Activated CD4-positive, alpha-beta T cell treated with anti-CD3 and anti-CD28 coated beads, Interleukin-2, amount 10 ng/mL, durations not matched to agents 24 days and 14 days (primary cell): ENCODE data around the gene PLEKHA7. TPM values are rescaled to one million over a fixed set of nuclear protein-coding genes. Genes with fewer than 3 reads are reported as not detected.
"Not testable (repeated sequence)": the region's sequence is repeated elsewhere in the genome, so short reads cannot be mapped to it uniquely, and the experiment has no call there.

Source experiments
- DNase-seq: peaks from one replicate; pipeline ENCODE4 v3.0.0; 2022
- H3K27ac Mint-ChIP-seq: one replicate; pipeline ENCODE4 v1.8.0; 2022; ENCODE audit warnings: mild to moderate bottlenecking, mixed read lengths
- H3K27me3 Mint-ChIP-seq: one replicate; pipeline ENCODE4 v1.8.0; 2022; ENCODE audit warnings: mixed read lengths
- H3K36me3 Mint-ChIP-seq: one replicate; pipeline ENCODE4 v1.8.0; 2022; ENCODE audit warnings: low read depth, mild to moderate bottlenecking, mixed read lengths
- H3K4me1 Mint-ChIP-seq: one replicate; pipeline ENCODE4 v1.8.0; 2021; ENCODE audit warnings: mixed read lengths
- H3K4me3 Mint-ChIP-seq: one replicate; pipeline ENCODE4 v1.8.0; 2022; ENCODE audit warnings: mild to moderate bottlenecking, moderate library complexity, mixed read lengths
- H3K9me3 Mint-ChIP-seq: one replicate; pipeline ENCODE4 v1.8.0; 2021; ENCODE audit warnings: mixed read lengths
- intact Hi-C: fragments of 100-400 bp; cut with micrococcal nuclease; formaldehyde crosslinking; loops from one replicate; pipeline ENCODE4 v1.15.1; 2023
- total RNA-seq: library from RNA; stranded (reverse); gene quantifications from 2 replicates; pipeline ENCODE4 v1.2.3, GENCODE V29; 2022

PLEKHA7 gene
- total RNA-seq, 1 donor from 2014 or later = 16.7 TPM

DNA sequence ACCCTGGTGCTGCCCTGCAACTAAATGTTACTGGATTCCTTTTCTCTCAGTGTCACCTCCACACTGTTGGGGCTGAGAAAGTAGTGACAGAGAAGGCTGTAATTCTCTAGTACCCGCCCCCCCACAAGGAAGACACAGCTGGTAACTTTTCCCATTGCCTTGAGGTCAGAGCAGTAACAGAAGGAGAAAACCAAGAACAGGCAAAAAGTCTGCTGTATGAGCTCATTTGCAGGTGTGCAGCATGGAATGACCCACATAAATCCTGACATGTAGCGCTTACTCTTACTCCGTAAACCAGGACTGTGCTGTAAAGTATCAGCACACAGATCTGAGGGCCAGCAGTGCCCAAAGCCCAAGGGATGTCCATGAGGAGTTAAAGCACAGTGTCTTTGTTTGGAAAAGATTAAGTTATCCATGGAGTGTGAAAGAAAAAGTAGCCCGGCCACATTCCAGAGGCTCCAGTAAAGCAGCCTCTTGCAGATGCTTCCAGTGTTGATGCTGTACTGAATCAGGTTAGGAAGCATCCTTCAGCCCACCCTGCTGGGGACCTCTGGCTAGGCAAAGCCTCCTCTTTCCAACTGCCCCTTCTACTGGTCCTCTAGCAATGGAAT is 120.7 kb downstream of the PLEKHA7 start:
- no peak for DNase-seq
- no peaks in the 10 kb centered on the region for H3K27me3 Mint-ChIP-seq
- intact Hi-C loops = no loop called here
- H3K9me3 Mint-ChIP-seq = peaks cover 20% of the 10 kb centered on the region
- H3K27ac Mint-ChIP-seq = no peak overlapping the region
- H3K4me3 Mint-ChIP-seq = no peak overlapping the region
- H3K36me3 Mint-ChIP-seq = peaks cover 4% of the 10 kb centered on the region
- peaks cover 15% of the 10 kb centered on the region for H3K4me1 Mint-ChIP-seq

DNA sequence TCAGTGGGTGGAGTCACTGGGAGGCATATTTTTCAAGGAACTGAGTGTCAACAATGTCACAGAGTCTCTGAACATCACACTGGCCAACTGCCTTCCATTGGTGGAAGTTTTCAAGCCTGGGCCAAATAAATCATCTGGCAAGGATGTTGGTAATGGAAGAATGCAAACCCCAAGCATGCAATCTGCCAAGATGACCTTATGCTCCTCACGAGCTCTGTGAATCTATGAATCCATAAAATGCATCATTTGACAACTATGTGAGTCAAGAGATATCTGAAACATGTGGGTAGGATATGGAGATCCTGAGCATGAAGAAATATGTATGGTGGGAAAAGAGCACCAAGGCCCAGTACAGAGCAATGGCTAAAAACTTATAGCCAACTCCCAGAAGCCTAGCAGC is 122.2 kb downstream of the PLEKHA7 start:
- H3K9me3 Mint-ChIP-seq = peaks cover 20% of the 10 kb centered on the region
- H3K27ac Mint-ChIP-seq = no peak overlapping the region
- peaks cover 4% of the 10 kb centered on the region for H3K36me3 Mint-ChIP-seq
- peaks cover 8% of the 10 kb centered on the region for H3K4me1 Mint-ChIP-seq
- no peak overlapping the region for H3K4me3 Mint-ChIP-seq
- intact Hi-C loops = no loop called here
- no peaks in the 10 kb centered on the region for H3K27me3 Mint-ChIP-seq
- no peak for DNase-seq

DNA sequence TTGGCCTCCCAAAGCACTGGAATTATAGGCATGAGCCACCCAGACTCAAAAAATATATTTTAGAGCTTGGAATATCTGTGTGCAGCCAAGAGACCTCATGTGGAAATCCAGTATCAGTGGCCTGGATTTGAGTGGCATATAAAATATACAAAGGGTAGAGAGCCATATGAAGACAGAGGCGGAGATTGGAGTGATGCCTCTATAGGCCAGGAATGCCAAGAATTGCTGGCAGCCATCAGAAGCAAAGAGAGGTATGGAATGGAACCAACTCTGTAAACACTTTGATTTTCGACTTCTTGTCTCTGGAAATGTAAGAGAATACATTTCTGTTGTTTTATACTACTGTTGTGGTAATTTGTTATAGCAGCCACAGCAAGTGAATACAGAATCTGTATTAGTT is 123.0 kb downstream of the PLEKHA7 start:
- DNase-seq = no peak
- Mint-ChIP-seq H3K4me1 (peaks cover 8% of the 10 kb centered on the region), H3K4me3 (no peak overlapping the region), H3K27me3 (no peaks in the 10 kb centered on the region), H3K9me3 (peaks cover 20% of the 10 kb centered on the region), H3K27ac (no peak overlapping the region), H3K36me3 (peaks cover 4% of the 10 kb centered on the region)
- intact Hi-C loops = no loop called here

DNA sequence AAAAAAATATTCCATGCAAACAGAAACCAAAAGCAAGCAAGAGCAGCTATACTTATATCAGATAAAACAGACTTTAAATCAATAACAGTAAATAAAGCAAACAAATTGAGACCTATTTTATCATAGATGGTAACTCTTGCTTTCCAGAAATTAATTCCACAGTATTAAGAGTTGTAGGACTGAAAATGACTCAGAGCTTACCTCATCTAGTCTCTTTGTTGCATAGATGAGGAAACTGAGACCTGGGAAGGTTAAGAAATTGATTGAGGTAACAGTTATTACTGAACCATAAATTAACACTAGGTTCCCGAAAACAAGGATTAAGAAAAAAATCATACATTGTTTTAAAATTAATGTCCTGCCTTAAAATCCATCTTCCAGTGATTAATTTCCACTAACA is 123.8 kb downstream of the PLEKHA7 start:
- H3K27me3 Mint-ChIP-seq = no peaks in the 10 kb centered on the region
- H3K36me3 Mint-ChIP-seq = peaks cover 4% of the 10 kb centered on the region
- no peak overlapping the region for H3K4me3 Mint-ChIP-seq
- H3K27ac Mint-ChIP-seq = peak overlapping the region; percentile 8
- no peak for DNase-seq
- intact Hi-C loops = no loop called here
- H3K9me3 Mint-ChIP-seq = peaks cover 20% of the 10 kb centered on the region
- peaks cover 8% of the 10 kb centered on the region for H3K4me1 Mint-ChIP-seq

DNA sequence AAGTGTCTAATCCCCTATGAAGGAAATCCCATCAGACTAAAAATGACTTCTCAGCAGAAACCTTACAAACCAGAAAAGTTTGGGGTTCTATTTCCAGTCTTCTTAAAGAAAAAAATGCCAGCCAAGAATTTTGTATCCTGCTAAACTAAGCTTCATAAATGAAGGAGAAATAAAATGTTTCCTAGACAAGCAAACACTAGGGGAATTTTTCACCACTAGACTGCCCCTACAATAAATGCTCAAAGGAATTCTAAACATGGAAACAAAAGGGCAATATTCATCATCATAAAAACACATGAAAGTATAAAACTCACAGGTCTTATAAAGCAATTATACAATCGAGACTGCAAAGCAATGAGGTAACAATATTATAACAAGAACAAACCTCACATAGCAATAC is 124.3 kb downstream of the PLEKHA7 start:
- Mint-ChIP-seq H3K4me1 (peaks cover 8% of the 10 kb centered on the region), H3K27ac (no peak overlapping the region), H3K4me3 (no peak overlapping the region), H3K36me3 (peaks cover 4% of the 10 kb centered on the region), H3K27me3 (no peaks in the 10 kb centered on the region), H3K9me3 (peaks cover 20% of the 10 kb centered on the region)
- no peak for DNase-seq
- intact Hi-C loops = no loop called here

DNA sequence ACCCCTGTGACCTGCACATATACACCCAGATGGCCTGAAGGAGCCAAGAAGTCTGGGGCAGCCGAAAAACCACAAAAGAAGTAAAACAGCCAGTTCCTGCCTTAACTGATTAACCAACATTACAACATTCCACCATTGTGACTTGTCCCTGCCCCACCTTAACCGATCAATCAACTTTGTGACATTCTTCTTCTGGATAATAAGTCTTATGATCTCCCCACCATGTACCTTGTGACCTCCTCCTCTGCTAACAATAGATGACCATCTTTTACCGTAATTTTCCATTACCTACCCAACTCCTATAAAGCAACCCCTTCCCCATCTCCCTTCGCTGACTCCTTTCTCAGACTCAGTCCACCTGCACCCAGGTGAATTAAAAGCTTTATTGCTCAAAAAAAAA is 125.2 kb downstream of the PLEKHA7 start:
- H3K4me1 Mint-ChIP-seq, H3K27ac Mint-ChIP-seq, intact Hi-C loops, DNase-seq, H3K36me3 Mint-ChIP-seq, H3K27me3 Mint-ChIP-seq, H3K4me3 Mint-ChIP-seq: not testable (repeated sequence)
- H3K9me3 Mint-ChIP-seq = peaks cover 20% of the 10 kb centered on the region

DNA sequence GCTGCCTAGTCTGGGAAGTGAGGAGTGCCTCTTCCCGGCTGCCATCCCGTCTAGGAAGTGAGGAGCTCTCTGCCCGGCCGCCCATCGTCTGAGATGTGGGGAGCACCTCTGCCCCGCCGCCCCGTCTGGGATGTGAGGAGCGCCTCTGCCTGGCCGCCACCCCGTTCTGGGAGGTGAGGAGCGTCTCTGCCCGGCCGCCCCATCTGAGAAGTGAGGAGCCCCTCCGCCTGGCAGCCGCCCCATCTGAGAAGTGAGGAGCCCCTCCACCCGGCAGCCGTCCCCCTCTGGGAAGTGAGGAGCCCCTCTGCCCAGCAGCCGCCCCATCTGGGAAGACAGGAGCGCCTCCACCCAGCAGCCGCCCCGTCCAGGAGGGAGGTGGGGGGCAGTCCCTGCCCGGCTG is 126.3 kb downstream of the PLEKHA7 start:
- peaks cover 20% of the 10 kb centered on the region for H3K9me3 Mint-ChIP-seq
- H3K27ac Mint-ChIP-seq, H3K36me3 Mint-ChIP-seq, intact Hi-C loops, DNase-seq, H3K4me3 Mint-ChIP-seq, H3K27me3 Mint-ChIP-seq: not testable (repeated sequence)
- peaks cover 11% of the 10 kb centered on the region for H3K4me1 Mint-ChIP-seq

DNA sequence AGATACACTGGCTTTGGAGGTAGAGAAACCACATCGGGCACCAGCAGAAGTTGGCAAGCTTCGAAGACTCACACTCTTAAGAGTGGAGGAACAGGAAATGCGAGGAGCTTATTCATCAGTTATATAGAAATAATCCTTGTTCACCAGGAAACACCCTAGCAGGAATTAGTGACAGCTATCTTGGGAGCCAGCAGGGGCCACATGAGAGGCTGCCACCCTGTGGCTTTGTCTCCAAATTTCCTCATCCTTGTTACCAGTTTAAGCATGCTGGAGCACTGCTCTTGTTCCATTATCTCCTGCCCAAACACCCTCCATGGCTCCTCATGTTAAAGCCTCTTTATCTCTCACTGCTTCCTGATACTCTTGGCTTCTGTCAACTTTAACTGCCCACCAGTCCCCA is 131.0 kb downstream of the PLEKHA7 start:
- Mint-ChIP-seq H3K4me3 (no peak overlapping the region), H3K4me1 (peaks cover 8% of the 10 kb centered on the region), H3K27ac (no peak overlapping the region), H3K36me3 (no peaks in the 10 kb centered on the region), H3K27me3 (peaks cover 5% of the 10 kb centered on the region), H3K9me3 (no peaks in the 10 kb centered on the region)
- intact Hi-C loops = no loop called here
- no peak for DNase-seq

DNA sequence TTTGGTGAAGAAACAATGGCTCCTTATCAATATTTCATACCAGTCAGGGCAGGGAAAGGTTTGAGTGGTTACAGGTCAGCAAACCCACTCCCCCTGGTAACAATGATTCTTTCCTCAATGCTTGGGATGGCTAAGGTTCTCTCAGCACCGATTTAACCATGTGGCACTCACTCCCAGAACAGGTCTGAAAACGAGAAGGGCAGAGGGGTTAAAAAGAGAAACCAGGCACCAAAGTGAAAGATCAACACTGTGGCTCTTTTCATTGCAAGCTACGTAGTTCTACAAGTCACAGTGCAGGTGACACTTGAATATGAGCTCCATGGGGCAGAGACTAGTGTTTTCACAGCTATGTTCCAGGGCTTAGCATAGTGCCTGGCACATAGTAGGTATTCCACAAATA is 132.4 kb downstream of the PLEKHA7 start:
- Mint-ChIP-seq H3K4me1 (peaks cover 8% of the 10 kb centered on the region), H3K9me3 (no peaks in the 10 kb centered on the region), H3K4me3 (no peak overlapping the region), H3K36me3 (no peaks in the 10 kb centered on the region), H3K27me3 (peaks cover 5% of the 10 kb centered on the region), H3K27ac (no peak overlapping the region)
- intact Hi-C loops = no loop called here
- no peak for DNase-seq

DNA sequence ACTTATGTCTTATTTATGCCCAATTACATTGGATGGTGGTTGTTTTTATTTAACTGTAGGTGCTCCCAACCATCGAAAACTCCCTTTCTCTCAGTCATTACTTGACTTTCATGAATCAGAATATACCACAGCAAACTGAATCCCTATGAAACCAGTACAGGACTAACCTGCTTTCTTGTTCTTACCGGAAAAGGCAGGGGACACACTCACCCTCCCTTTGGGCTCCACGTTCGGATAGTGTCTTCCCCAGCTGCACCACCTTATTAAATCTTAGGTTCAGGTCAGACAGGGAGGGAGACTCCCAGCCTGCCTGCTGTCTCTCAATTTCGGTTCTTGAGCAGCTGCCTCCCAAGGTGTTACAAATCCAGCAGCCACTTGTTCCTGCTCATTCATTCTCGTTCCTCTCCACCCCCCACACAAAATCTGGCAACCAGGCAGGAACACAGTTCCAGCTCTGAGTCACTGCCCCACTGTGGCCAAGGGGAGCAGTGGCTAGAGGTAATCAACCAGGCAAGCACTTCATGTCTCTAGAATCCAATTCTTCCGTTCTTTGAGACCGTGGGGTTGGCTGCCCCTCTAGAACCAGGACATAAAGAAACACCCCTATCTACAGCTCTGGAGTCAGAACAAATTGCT is 133.0 kb downstream of the PLEKHA7 start:
- intact Hi-C loops = no loop called here
- Mint-ChIP-seq H3K4me1 (peaks cover 8% of the 10 kb centered on the region), H3K9me3 (no peaks in the 10 kb centered on the region), H3K36me3 (no peaks in the 10 kb centered on the region), H3K27me3 (peaks cover 5% of the 10 kb centered on the region), H3K4me3 (no peak overlapping the region), H3K27ac (no peak overlapping the region)
- no peak for DNase-seq

DNA sequence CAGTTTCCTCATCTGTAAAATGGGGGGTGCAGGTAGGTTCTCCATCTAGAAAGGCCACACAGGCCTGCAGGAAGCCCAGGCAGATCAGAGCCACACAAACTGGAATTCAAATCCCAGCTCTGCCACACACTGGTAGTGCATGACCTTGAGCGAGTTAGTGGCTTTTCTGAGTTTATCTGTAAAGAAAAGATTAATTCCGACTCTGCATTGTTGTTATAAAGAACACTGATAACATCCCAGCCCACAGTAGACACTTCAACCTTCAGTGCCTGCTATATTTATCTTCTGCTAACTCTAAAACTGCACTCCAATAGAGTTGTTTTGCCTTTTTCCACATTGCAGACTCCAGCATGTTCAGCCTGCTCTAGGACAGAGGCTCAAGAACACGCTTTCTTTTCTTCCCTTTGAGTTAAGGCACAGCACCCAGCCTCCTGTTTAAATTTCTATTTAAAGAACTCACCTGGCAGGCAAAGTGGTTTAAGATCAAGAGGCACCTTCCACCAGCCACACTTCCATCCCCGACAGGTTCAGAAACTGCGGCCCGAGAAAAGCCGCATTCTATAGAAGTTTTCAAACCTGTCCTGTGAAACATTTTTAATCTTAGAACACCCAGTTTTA is 133.9 kb downstream of the PLEKHA7 start:
- intact Hi-C loops = no loop called here
- DNase-seq = no peak
- Mint-ChIP-seq H3K4me1 (peaks cover 8% of the 10 kb centered on the region), H3K9me3 (no peaks in the 10 kb centered on the region), H3K27ac (no peak overlapping the region), H3K4me3 (no peak overlapping the region), H3K36me3 (no peaks in the 10 kb centered on the region), H3K27me3 (peaks cover 5% of the 10 kb centered on the region)

DNA sequence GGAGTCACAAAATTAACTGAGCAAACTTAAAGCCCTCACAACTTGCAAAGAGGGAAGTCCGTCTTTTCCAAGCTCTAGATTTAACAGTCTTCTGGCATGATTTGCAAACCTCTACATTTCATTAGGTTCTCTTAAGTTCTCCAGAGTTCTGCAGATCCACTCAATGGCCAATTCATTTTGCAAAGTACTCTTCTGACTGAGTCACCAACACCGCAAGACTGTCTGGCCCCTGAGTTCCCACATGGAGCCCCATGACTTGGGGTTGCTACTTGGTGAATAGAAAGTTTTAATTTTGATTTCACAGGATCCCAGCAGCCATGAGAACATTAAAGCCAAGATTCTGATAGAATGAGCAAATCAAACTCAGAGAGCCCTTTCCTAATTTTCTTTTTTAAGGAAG is 134.5 kb downstream of the PLEKHA7 start:
- H3K4me1 Mint-ChIP-seq = peaks cover 8% of the 10 kb centered on the region

DNA sequence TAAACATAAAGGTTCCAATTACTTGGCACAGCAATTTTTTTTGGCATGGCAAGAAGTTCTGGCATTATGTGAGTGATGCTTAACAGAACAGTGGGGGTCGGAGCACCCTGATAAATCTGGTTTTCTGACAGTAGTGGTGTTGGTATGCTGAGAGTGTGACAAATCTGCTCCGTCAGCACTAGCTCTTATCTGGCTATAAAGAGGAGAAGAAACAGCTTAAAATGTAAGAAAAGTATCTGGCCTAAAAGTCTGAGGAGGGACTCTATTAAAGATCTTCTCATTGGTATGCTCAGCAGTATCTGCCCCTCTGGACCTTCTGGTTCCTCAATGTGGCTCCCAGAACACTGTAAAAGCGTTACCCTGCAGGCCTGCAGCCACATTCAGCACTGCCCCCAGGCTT is 137.4 kb downstream of the PLEKHA7 start:
- H3K27me3 Mint-ChIP-seq = peaks cover 7% of the 10 kb centered on the region
- H3K9me3 Mint-ChIP-seq = no peaks in the 10 kb centered on the region
- no peak for DNase-seq
- H3K36me3 Mint-ChIP-seq = no peaks in the 10 kb centered on the region
- no peak overlapping the region for H3K4me3 Mint-ChIP-seq
- peaks cover 6% of the 10 kb centered on the region for H3K4me1 Mint-ChIP-seq
- no peak overlapping the region for H3K27ac Mint-ChIP-seq
- intact Hi-C loops = no loop called here

More for the DNA sequence above, 134.5 kb downstream of the PLEKHA7 start:
- H3K27ac Mint-ChIP-seq = no peak overlapping the region
- H3K4me3 Mint-ChIP-seq = no peak overlapping the region
- peaks cover 7% of the 10 kb centered on the region for H3K27me3 Mint-ChIP-seq
- no peak for DNase-seq
- H3K36me3 Mint-ChIP-seq = no peaks in the 10 kb centered on the region
- H3K9me3 Mint-ChIP-seq = no peaks in the 10 kb centered on the region
- intact Hi-C loops = no loop called here

DNA sequence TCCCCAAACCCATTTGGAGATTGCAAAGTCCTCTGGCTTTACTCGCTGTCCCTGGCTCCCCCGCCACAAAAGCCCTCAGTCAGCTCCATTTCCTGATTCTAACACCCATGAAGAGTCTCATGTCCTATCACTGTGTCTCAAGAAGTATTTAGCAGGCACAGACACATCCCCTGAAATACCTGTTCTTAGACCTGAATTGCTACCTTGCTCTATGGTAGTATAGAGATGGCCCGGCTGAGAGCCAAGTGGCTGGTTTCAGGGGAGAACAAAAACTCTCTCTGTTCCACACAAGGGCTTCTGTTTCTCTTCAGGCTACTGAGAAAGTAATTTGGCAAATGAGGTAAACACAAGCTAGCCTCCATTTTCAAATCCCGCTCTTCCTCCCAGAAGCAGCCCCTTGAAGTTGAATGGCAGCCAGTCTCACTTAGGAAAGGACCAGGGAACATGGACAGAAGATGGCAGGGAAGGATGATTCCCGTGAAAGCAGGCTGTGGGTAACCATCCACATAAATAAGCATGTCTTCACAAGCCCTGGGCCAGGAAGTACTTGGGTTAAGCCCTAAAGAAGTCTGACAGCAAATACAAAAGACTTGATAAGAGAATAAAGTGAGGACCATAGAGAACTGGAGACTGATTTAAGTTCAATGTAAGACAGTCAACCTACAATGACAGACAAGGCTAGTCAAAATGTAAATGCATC is 138.0 kb downstream of the PLEKHA7 start:
- Mint-ChIP-seq H3K4me1 (peaks cover 6% of the 10 kb centered on the region), H3K4me3 (no peak overlapping the region), H3K9me3 (no peaks in the 10 kb centered on the region), H3K27ac (no peak overlapping the region), H3K36me3 (no peaks in the 10 kb centered on the region), H3K27me3 (peaks cover 4% of the 10 kb centered on the region)
- DNase-seq = no peak
- intact Hi-C loops = no loop called here
